RWPE2 (cell line): ENCODE measurements around the gene FHIT.

Source experiments
- ATAC-seq: fragments of 200-7000 bp; cut with Tn5 transposase; 3 replicates; pipeline ENCODE4 v1.9.1; 2021; ENCODE audit warnings: low read depth
- DNase-seq: peaks from one replicate; pipeline ENCODE4 v3.0.0-alpha.2; 2020; ENCODE audit warnings: low spot score
- H3K27ac ChIP-seq: fragments of 450-650 bp; 2 replicates; pipeline ENCODE4 v1.5.1; 2017; ENCODE audit warnings: mild to moderate bottlenecking; ENCODE audit not compliant: poor library complexity, severe bottlenecking
- H3K27me3 ChIP-seq: fragments of 250-450 bp; sonication (Bioruptor Pico); 2 replicates; pipeline ENCODE4 v1.5.1; 2021; ENCODE audit warnings: mild to moderate bottlenecking, moderate library complexity; ENCODE audit not compliant: insufficient read depth, poor library complexity, severe bottlenecking
- H3K36me3 ChIP-seq: fragments of 250-450 bp; sonication (Bioruptor Pico); 2 replicates; pipeline ENCODE4 v1.5.1; 2020; ENCODE audit warnings: low read depth, mild to moderate bottlenecking, moderate library complexity
- H3K4me1 ChIP-seq: fragments of 250-450 bp; sonication (Bioruptor Pico); 2 replicates; pipeline ENCODE4 v1.5.1; 2021; ENCODE audit warnings: mild to moderate bottlenecking, moderate library complexity; ENCODE audit not compliant: insufficient read depth, poor library complexity, severe bottlenecking
- H3K4me3 ChIP-seq: fragments of 250-450 bp; sonication (Bioruptor Pico); 2 replicates; pipeline ENCODE4 v1.5.1; 2021; ENCODE audit warnings: mild to moderate bottlenecking, moderate library complexity; ENCODE audit not compliant: severe bottlenecking
- H3K9me3 ChIP-seq: fragments of 250-450 bp; sonication (Bioruptor Pico); 2 replicates; pipeline ENCODE4 v1.5.1; 2021; ENCODE audit warnings: mild to moderate bottlenecking, moderate library complexity; ENCODE audit not compliant: severe bottlenecking
- TF ChIP-seq, protein P1 (sequence below): fragments of 450-650 bp; IDR thresholded peaks from one replicate; pipeline ENCODE4 v1.5.1; 2017; ENCODE audit warnings: mild to moderate bottlenecking, moderate library complexity; ENCODE audit not compliant: poor library complexity, severe bottlenecking

Gene FHIT

DNA sequence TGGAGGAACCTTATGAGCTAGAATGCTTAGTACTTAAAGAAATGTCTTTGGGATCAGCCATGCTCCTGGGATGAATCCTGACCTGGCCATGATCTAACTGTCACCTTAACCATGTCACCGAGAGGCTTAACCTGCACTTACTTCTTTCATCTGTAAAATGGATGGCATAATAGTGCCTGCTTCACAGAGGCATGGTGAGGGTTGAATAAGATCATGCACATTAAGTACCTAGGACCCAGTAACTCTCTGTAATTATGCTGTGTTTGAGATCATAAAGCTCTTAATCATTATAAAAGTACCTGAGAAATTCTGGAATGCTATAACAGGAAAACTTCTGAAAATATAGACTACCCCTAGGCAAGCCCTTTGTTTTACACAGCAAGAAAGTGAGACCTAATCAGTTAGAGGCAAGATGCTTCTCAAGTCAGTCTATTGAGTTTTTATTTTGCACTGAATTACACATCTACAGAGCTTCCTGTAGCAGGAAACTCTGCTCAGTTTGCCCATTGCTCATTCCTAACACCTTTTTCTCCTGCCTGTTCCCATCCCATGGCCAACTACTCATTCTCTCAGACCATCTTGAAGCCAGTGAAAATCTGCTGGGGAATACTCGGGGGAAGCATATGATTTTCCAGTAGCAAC lies 1185.9 kb downstream of the FHIT start:
- ATAC-seq, result no peak
- Histone ChIP-seq H3K27me3 (no peaks in the 10 kb centered on the region), H3K36me3 (no peaks in the 10 kb centered on the region), H3K4me1 (no peaks in the 10 kb centered on the region), H3K9me3 (no peaks in the 10 kb centered on the region), H3K4me3 (no peak overlapping the region), H3K27ac (no peak overlapping the region)
- no peak for DNase-seq
- TF ChIP-seq, protein P1, sequence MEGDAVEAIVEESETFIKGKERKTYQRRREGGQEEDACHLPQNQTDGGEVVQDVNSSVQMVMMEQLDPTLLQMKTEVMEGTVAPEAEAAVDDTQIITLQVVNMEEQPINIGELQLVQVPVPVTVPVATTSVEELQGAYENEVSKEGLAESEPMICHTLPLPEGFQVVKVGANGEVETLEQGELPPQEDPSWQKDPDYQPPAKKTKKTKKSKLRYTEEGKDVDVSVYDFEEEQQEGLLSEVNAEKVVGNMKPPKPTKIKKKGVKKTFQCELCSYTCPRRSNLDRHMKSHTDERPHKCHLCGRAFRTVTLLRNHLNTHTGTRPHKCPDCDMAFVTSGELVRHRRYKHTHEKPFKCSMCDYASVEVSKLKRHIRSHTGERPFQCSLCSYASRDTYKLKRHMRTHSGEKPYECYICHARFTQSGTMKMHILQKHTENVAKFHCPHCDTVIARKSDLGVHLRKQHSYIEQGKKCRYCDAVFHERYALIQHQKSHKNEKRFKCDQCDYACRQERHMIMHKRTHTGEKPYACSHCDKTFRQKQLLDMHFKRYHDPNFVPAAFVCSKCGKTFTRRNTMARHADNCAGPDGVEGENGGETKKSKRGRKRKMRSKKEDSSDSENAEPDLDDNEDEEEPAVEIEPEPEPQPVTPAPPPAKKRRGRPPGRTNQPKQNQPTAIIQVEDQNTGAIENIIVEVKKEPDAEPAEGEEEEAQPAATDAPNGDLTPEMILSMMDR, result no peak

DNA sequence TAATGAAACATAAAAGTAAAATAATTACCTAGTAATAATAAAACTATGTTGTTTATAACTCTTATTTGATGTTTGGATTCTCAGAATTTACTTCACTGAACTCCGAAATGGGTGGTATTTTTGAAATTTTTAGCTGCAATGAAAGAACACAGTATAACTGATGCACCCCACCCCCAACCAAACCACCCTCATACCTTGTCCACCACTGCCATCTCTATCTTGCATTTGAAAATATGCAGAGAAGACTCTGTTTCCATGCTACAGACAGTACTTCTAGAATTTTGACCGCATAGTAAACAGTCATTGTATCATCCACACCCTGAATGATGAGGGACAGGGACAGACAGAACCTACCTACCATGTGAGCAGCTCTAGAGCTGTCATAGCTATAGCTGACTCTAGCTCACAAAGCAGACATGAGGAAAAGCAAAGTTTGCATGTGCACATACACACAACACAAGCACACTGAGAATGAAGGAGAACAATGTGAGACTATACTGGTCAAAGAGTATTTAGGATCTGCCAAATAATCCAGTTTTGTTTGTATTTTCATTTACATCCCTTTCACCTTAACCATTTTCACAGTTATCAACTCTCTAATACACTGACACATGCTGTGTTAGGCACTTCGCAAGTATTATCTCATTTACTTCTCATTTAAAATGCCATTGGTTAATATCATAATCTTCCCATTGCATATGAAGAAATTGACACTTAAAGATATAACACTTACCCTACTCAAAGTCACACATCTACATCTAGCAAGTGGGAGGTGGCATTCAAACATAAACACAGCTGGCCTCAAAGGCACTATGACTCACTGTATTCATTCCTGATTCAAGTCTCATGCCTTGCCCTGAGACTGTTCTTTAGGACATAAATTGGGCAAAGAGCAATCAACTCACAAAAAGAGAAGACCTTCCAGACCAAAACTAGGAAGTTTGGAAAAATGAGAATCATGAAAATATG lies 1186.8 kb downstream of the FHIT start:
- TF ChIP-seq, protein P1, result no peak
- DNase-seq (no peak), ATAC-seq (no peak)

DNA sequence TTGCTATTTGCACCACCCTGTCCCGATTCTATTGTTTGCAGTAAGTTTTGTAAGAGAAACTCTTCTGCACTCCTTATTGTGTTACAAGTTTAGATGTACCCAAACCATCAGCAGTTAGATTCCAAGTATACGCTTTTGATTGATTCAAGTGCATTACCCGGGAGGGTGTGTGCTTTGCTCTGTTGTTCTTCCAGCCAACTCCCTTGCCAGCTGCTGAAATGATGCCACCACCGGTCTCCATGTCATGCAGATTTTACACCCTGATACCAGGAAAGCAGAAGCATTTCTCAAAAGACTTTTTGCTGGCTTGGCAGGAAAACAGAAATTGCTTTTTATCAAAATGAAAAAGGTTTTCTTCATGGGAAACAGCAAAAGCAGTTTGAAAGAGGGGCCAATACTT lies 1194.8 kb downstream of the FHIT start:
- no peaks in the 10 kb centered on the region for H3K27me3 ChIP-seq

More for the DNA sequence above, 1186.8 kb downstream of the FHIT start:
- H3K9me3 ChIP-seq, result no peaks in the 10 kb centered on the region
- H3K4me1 ChIP-seq, result no peaks in the 10 kb centered on the region
- H3K27me3 ChIP-seq, result no peaks in the 10 kb centered on the region
- H3K4me3 ChIP-seq, result no peak overlapping the region
- no peaks in the 10 kb centered on the region for H3K36me3 ChIP-seq
- H3K27ac ChIP-seq, result no peak overlapping the region

DNA sequence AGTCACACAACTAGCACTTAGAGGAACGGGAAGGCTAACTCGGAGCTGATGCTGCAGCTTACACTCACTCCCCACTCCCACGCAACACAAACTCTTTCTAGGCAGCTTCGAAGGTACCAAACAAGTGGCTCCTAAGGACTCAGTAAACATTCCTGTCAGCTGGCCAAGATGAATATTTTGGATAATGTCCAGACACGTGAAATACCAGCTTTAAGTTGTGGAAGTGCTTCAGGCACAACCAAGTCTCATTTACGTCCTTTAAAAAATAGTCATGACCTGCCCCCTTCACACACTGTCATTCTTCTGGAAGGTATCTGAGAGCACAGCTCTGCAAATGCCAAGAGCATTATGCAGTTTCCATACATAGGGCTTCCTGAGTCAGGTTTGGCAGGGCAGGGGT lies 1195.5 kb downstream of the FHIT start:
- Histone ChIP-seq H3K4me1 (no peaks in the 10 kb centered on the region), H3K36me3 (no peaks in the 10 kb centered on the region), H3K4me3 (no peak overlapping the region), H3K27me3 (no peaks in the 10 kb centered on the region), H3K9me3 (no peaks in the 10 kb centered on the region), H3K27ac (no peak overlapping the region)
- ATAC-seq, result no peak
- no peak for DNase-seq
- TF ChIP-seq, protein P1, result no peak

More for the DNA sequence above, 1194.8 kb downstream of the FHIT start:
- Histone ChIP-seq H3K27ac (no peak overlapping the region), H3K4me3 (no peak overlapping the region), H3K9me3 (no peaks in the 10 kb centered on the region), H3K36me3 (no peaks in the 10 kb centered on the region), H3K4me1 (no peaks in the 10 kb centered on the region)
- TF ChIP-seq, protein P1, result no peak
- no peak for ATAC-seq
- DNase-seq, result no peak
